A673 (cell line): ENCODE data around the gene SPINK8. TPM values are rescaled to one million over a fixed set of nuclear protein-coding genes. Genes with fewer than 3 reads are reported as not detected.

Experiments used
- BruUV-seq: library from RNA; stranded (reverse); fragments of 400-500 nt; replicated peaks from 2 replicates; lab custom pipeline; 2021; lab: Mats Ljungman, UMichigan
- CTCF ChIA-PET: fragments of 300-600 bp; sonication (Branson Sonifier 250); formaldehyde crosslinking; loops from one replicate; lab custom pipeline; 2022; ENCODE audit warnings: antibody characterized with exemption; lab: Charles Lee
- POLR2A ChIA-PET: fragments of 300-600 bp; sonication (Branson Sonifier 250); formaldehyde crosslinking; loops from one replicate; lab custom pipeline; 2022; ENCODE audit warnings: antibody characterized with exemption; ENCODE audit not compliant: low non-redundant PET; lab: Charles Lee
- DNase-seq: peaks from one replicate; pipeline ENCODE4 v3.0.0-alpha.2; 2015; ENCODE audit warnings: low spot score
- H3K27ac ChIP-seq: fragments of 200-600 bp; sonication (generic); 2 replicates; pipeline ENCODE4 v1.5.1; 2016; ENCODE audit warnings: mixed run types, low read depth, mild to moderate bottlenecking, mixed read lengths, antibody characterized with exemption, low read length; ENCODE audit not compliant: poor library complexity, severe bottlenecking
- H3K27me3 ChIP-seq: fragments of 200-600 bp; sonication (generic); replicated peaks from 2 replicates; pipeline ENCODE4 v1.6.1; 2017; ENCODE audit warnings: mixed run types, low read depth, mild to moderate bottlenecking, mixed read lengths, antibody characterized with exemption, low read length; ENCODE audit not compliant: insufficient read depth, poor library complexity
- H3K36me3 ChIP-seq: fragments of 200-600 bp; sonication (generic); 2 replicates; pipeline ENCODE4 v1.6.1; 2016; ENCODE audit warnings: mixed run types, mild to moderate bottlenecking, mixed read lengths, antibody characterized with exemption, low read length; ENCODE audit not compliant: insufficient read depth, poor library complexity, severe bottlenecking
- H3K4me1 ChIP-seq: fragments of 200-600 bp; sonication (generic); 2 replicates; pipeline ENCODE4 v1.6.1; 2017; ENCODE audit warnings: mixed run types, mild to moderate bottlenecking, mixed read lengths, antibody characterized with exemption, low read length; ENCODE audit not compliant: insufficient read depth, poor library complexity, severe bottlenecking
- H3K4me3 ChIP-seq: fragments of 200-600 bp; sonication (generic); 2 replicates; pipeline ENCODE4 v1.5.1; 2016; ENCODE audit warnings: low read depth, mixed run types, mild to moderate bottlenecking, mixed read lengths, low read length; ENCODE audit not compliant: poor library complexity, severe bottlenecking
- H3K9me3 ChIP-seq: fragments of 200-600 bp; sonication (generic); 2 replicates; pipeline ENCODE4 v1.6.1; 2016; ENCODE audit warnings: mixed run types, low read depth, mild to moderate bottlenecking, mixed read lengths, antibody characterized with exemption, low read length; ENCODE audit not compliant: poor library complexity, severe bottlenecking
- EZH2 ChIP-seq: fragments of 200-600 bp; sonication (generic); IDR thresholded peaks from 2 replicates; pipeline ENCODE4 v1.6.1; 2017; ENCODE audit warnings: borderline replicate concordance, low read depth, mild to moderate bottlenecking, mixed read lengths, antibody characterized with exemption, low read length; ENCODE audit not compliant: poor library complexity, severe bottlenecking
- intact Hi-C: fragments of 100-400 bp; cut with micrococcal nuclease; formaldehyde crosslinking; loops from one replicate; pipeline ENCODE4 v1.10.0; 2022; ENCODE audit not compliant: unreplicated experiment
- total RNA-seq: library from RNA; stranded (reverse); gene quantifications from 2 replicates; pipeline ENCODE4 v1.2.3, GENCODE V29; 2021
- TF ChIP-seq, protein P1 (sequence below): fragments of 300-800, 200-600 bp; sonication (generic); conservative IDR thresholded peaks from 2 replicates; pipeline ENCODE4 v1.5.1; 2017; ENCODE audit warnings: low read depth, mild to moderate bottlenecking, antibody characterized with exemption, low read length, moderate library complexity, mixed read lengths

Gene SPINK8
- total RNA-seq, 1 experiment from 2014 or later, result not detected

DNA sequence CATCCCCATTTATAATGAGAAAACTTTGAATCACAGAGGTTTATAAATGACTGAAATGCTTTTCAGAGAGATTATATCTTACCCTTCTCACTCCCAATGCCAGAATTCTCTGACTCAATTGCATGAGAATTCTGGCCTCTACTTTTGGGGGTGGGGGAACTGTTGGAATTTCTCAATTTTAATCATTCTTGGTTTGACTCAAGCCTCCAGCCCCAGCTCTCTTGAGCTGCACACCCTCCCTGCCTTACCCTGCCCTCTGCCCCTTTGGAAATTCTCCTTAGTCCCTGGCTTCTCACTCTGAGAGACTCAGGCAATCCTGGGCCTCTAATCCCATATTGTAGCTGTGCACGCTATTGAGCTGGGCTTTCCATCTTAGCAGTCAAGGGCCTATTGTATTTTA is 48.3 kb downstream of the SPINK8 start:
- POLR2A ChIA-PET, result no interaction called here

DNA sequence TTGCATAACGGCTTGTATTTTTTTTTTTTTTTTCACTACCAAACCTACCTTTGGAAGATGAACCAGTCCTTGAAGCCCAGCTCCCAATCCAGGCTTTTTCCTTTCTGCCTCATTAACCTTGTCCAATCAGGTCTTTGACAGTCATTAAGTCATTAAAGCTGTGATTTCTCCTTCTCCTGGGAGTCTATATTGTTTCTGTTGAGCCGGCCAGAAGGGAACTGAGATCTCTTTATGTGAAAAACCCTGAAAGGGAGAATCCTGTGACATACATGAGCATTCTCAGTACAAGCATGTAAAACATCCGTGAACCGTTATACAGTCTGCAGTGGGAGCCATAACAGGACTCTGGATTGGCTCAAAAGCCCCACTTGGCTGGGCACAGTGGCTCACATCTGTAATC is 52.6 kb downstream of the SPINK8 start:
- intact Hi-C loops, result no loop called here
- Histone ChIP-seq H3K4me1 (no peaks in the 10 kb centered on the region), H3K4me3 (no peak overlapping the region), H3K27me3 (no peaks in the 10 kb centered on the region), H3K27ac (no peak overlapping the region), H3K9me3 (no peaks in the 10 kb centered on the region), H3K36me3 (no peaks in the 10 kb centered on the region)
- TF ChIP-seq, protein P1, sequence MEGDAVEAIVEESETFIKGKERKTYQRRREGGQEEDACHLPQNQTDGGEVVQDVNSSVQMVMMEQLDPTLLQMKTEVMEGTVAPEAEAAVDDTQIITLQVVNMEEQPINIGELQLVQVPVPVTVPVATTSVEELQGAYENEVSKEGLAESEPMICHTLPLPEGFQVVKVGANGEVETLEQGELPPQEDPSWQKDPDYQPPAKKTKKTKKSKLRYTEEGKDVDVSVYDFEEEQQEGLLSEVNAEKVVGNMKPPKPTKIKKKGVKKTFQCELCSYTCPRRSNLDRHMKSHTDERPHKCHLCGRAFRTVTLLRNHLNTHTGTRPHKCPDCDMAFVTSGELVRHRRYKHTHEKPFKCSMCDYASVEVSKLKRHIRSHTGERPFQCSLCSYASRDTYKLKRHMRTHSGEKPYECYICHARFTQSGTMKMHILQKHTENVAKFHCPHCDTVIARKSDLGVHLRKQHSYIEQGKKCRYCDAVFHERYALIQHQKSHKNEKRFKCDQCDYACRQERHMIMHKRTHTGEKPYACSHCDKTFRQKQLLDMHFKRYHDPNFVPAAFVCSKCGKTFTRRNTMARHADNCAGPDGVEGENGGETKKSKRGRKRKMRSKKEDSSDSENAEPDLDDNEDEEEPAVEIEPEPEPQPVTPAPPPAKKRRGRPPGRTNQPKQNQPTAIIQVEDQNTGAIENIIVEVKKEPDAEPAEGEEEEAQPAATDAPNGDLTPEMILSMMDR, result no peak
- TF ChIP-seq EZH2, result no peak
- POLR2A ChIA-PET, result no interaction called here
- CTCF ChIA-PET, result no interaction called here
- BruUV-seq, result no TSS peak
- DNase-seq, result no peak

More for the DNA sequence above, 48.3 kb downstream of the SPINK8 start:
- CTCF ChIA-PET, result no interaction called here
- Histone ChIP-seq H3K27ac (no peak overlapping the region), H3K36me3 (no peaks in the 10 kb centered on the region), H3K4me1 (no peaks in the 10 kb centered on the region), H3K27me3 (no peaks in the 10 kb centered on the region), H3K9me3 (no peaks in the 10 kb centered on the region), H3K4me3 (no peak overlapping the region)
- no peak for DNase-seq
- BruUV-seq, result no TSS peak
- no peak for TF ChIP-seq EZH2
- TF ChIP-seq, protein P1, result no peak
- intact Hi-C loops, result no loop called here

DNA sequence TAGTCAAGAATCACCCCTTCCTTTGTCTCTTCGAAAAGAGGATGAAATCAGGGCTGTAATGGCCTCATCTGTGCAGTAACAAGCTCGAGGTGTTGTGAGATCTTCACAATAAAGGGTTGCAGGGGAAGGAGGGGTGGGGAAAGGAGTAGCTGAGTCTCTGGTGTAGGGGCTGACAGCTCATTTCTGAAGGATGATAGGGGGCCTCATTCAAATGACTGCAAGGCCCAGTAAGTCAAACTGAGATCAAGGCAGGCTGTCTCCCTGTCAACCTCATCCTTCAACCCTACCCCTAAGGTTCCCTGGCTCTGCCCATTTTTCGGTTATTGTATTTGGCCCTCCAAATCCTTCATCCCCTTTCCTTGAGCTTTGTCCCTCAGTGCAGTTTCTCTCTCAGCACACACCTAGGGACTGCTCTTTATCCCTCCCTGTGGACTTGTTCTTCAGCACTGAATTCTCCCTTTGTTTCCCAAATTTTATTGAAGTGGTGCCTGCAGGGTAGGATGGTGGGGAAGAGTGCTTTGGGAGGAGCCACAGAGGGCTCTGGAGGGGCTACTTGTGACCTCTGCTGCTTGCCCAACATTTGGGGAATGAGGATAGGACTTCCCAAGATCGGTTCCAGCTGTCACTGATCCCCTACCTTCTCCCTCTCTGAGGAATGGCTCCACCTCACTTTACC is 54.4 kb downstream of the SPINK8 start:
- Histone ChIP-seq H3K27me3 (no peaks in the 10 kb centered on the region), H3K4me1 (no peaks in the 10 kb centered on the region), H3K27ac (no peak overlapping the region), H3K9me3 (no peaks in the 10 kb centered on the region), H3K4me3 (no peak overlapping the region), H3K36me3 (no peaks in the 10 kb centered on the region)
- intact Hi-C loops, result no loop called here
- TF ChIP-seq, protein P1, result no peak
- no peak for TF ChIP-seq EZH2
- no TSS peak for BruUV-seq
- DNase-seq, result no peak
- ChIA-PET CTCF (no interaction called here), POLR2A (no interaction called here)
